ENCODE measurements around the gene ADAMTS12. TPM values are rescaled to one million over a fixed set of nuclear protein-coding genes. Genes with fewer than 3 reads are reported as not detected.

ADAMTS12 gene
- total RNA-seq, 1 experiment from 2014 or later, result 0.05 TPM

DNA sequence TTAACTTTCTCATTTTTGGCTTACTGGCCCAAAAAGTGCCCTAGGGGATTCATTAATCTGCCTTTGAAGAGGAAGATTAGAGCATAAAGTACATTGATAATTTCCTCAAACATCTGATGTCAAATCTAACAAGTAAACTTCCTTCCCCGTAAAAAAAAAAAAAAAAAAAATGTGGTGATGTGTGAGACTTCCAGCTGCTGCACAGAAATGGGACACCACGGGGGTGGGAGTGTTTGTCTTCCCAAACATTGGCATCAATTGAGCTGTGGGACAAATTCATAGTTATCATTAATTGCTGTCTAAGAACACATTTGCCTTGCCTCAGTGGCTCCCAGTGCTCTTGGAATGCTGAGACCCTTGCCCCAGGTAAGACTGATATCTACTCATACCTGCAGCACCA, 149.6 kb downstream of the ADAMTS12 start:
- intact Hi-C loops (cut with micrococcal nuclease), result no loop called here
- ChIA-PET RAD21 (ENCODE audit: low non-redundant PET in 1 of 2, low total read pairs in 2 of 2, uncharacterized antibody in 2 of 2, unreplicated experiment in 2 of 2) (no interaction called here), POLR2A (no interaction called here), CTCF (no interaction called here)
- DNase-seq (ENCODE audit: low read depth, low spot score) (no peak), ATAC-seq (no peak)
- Histone ChIP-seq H4K20me1 (ENCODE audit: insufficient read depth) (no peaks in the 10 kb centered on the region), H3K27ac (ENCODE audit: low read depth, low read length) (no peak overlapping the region), H3K4me3 (replicated peaks in 1 of 2; ENCODE audit: low read depth in 1 of 2, low read length in 2 of 2) (no peak overlapping the region), H3K4me2 (ENCODE audit: low read length) (no peak overlapping the region), H2AFZ (ENCODE audit: low read depth, low read length, poor library complexity, severe bottlenecking) (no peak overlapping the region), H3K4me1 (ENCODE audit: control insufficient read depth in 1 of 2, insufficient read depth in 2 of 2, low read length in 2 of 2) (no peaks in the 10 kb centered on the region), H3K79me2 (ENCODE audit: insufficient read depth, low read length) (no peaks in the 10 kb centered on the region), H3K9ac (ENCODE audit: low read length) (no peak overlapping the region), H3K27me3 (ENCODE audit: insufficient read depth, low read length) (peaks cover 18% of the 10 kb centered on the region), H3K36me3 (ENCODE audit: control insufficient read depth in 1 of 2, insufficient read depth in 2 of 2, low read length in 2 of 2) (no peaks in the 10 kb centered on the region), H3K9me3 (ENCODE audit: control insufficient read depth in 1 of 2, insufficient read depth in 1 of 2, low read depth in 1 of 2, low read length in 2 of 2) (no peaks in the 10 kb centered on the region), H3K9me2 (ENCODE audit: insufficient read depth) (no peaks in the 10 kb centered on the region)
- BruUV-seq (replicated peaks), result no TSS peak
- no peak for TF ChIP-seq POLR2A (IDR thresholded peaks at IDR 0.05; ENCODE audit: borderline replicate concordance, extremely low read depth, insufficient read depth, insufficient read length)
- TF ChIP-seq FOSL1 (IDR thresholded peaks at IDR 0.05; ENCODE audit: low read depth), result no peak
- TF ChIP-seq SP1 (IDR thresholded peaks at IDR 0.05; ENCODE audit: low read depth), result no peak
- TF ChIP-seq, protein P1, sequence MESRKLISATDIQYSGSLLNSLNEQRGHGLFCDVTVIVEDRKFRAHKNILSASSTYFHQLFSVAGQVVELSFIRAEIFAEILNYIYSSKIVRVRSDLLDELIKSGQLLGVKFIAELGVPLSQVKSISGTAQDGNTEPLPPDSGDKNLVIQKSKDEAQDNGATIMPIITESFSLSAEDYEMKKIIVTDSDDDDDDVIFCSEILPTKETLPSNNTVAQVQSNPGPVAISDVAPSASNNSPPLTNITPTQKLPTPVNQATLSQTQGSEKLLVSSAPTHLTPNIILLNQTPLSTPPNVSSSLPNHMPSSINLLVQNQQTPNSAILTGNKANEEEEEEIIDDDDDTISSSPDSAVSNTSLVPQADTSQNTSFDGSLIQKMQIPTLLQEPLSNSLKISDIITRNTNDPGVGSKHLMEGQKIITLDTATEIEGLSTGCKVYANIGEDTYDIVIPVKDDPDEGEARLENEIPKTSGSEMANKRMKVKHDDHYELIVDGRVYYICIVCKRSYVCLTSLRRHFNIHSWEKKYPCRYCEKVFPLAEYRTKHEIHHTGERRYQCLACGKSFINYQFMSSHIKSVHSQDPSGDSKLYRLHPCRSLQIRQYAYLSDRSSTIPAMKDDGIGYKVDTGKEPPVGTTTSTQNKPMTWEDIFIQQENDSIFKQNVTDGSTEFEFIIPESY (IDR thresholded peaks at IDR 0.05; ENCODE audit: extremely low read depth, insufficient replicate concordance, low read length), result no peak
- no peak for TF ChIP-seq POLR2AphosphoS5 (IDR thresholded peaks at IDR 0.05; ENCODE audit: low read depth, low read length)
- TF ChIP-seq, protein P2, sequence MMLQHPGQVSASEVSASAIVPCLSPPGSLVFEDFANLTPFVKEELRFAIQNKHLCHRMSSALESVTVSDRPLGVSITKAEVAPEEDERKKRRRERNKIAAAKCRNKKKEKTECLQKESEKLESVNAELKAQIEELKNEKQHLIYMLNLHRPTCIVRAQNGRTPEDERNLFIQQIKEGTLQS (IDR thresholded peaks at IDR 0.05), result no peak
- TF ChIP-seq, protein P3, sequence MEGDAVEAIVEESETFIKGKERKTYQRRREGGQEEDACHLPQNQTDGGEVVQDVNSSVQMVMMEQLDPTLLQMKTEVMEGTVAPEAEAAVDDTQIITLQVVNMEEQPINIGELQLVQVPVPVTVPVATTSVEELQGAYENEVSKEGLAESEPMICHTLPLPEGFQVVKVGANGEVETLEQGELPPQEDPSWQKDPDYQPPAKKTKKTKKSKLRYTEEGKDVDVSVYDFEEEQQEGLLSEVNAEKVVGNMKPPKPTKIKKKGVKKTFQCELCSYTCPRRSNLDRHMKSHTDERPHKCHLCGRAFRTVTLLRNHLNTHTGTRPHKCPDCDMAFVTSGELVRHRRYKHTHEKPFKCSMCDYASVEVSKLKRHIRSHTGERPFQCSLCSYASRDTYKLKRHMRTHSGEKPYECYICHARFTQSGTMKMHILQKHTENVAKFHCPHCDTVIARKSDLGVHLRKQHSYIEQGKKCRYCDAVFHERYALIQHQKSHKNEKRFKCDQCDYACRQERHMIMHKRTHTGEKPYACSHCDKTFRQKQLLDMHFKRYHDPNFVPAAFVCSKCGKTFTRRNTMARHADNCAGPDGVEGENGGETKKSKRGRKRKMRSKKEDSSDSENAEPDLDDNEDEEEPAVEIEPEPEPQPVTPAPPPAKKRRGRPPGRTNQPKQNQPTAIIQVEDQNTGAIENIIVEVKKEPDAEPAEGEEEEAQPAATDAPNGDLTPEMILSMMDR (IDR thresholded peaks at IDR 0.05 in 2 of 3, conservative IDR thresholded peaks at IDR 0.05 in 1 of 3; ENCODE audit: borderline replicate concordance in 1 of 3, insufficient read depth in 1 of 3, low read depth in 2 of 3, low read length in 2 of 3), result no peak
- no peak for TF ChIP-seq SIN3A (IDR thresholded peaks at IDR 0.05; ENCODE audit: low read depth)
- TF ChIP-seq RAD21 (IDR thresholded peaks at IDR 0.05; ENCODE audit: low read depth), result no peak
- TF ChIP-seq CBX3 (IDR thresholded peaks at IDR 0.05; ENCODE audit: low read depth), result no peak
- TF ChIP-seq SRF (IDR thresholded peaks at IDR 0.05; ENCODE audit: low read depth), result no peak
- TF ChIP-seq EGR1 (IDR thresholded peaks at IDR 0.05; ENCODE audit: low read depth), result no peak
- no peak for TF ChIP-seq YY1 (IDR thresholded peaks at IDR 0.05; ENCODE audit: extremely low read depth, insufficient replicate concordance, low read depth, low read length)
- TF ChIP-seq, protein P4, sequence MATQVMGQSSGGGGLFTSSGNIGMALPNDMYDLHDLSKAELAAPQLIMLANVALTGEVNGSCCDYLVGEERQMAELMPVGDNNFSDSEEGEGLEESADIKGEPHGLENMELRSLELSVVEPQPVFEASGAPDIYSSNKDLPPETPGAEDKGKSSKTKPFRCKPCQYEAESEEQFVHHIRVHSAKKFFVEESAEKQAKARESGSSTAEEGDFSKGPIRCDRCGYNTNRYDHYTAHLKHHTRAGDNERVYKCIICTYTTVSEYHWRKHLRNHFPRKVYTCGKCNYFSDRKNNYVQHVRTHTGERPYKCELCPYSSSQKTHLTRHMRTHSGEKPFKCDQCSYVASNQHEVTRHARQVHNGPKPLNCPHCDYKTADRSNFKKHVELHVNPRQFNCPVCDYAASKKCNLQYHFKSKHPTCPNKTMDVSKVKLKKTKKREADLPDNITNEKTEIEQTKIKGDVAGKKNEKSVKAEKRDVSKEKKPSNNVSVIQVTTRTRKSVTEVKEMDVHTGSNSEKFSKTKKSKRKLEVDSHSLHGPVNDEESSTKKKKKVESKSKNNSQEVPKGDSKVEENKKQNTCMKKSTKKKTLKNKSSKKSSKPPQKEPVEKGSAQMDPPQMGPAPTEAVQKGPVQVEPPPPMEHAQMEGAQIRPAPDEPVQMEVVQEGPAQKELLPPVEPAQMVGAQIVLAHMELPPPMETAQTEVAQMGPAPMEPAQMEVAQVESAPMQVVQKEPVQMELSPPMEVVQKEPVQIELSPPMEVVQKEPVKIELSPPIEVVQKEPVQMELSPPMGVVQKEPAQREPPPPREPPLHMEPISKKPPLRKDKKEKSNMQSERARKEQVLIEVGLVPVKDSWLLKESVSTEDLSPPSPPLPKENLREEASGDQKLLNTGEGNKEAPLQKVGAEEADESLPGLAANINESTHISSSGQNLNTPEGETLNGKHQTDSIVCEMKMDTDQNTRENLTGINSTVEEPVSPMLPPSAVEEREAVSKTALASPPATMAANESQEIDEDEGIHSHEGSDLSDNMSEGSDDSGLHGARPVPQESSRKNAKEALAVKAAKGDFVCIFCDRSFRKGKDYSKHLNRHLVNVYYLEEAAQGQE (IDR thresholded peaks at IDR 0.05; ENCODE audit: low read depth), result no peak
- TF ChIP-seq JUND (IDR thresholded peaks at IDR 0.05), result no peak
- TF ChIP-seq ZFX (IDR thresholded peaks at IDR 0.05), result no peak

Data from HCT116 (cell line).